GM21423 (cell line): ENCODE results near the gene OLIG1.

Source experiments
- ATAC-seq: cut with Tn5 transposase; IDR thresholded peaks from one replicate; pipeline ENCODE4 v1.9.1; 2021; ENCODE audit warnings: mild to moderate bottlenecking, moderate library complexity; ENCODE audit not compliant: unreplicated experiment

Gene OLIG1

GRCh38 chr21:33061233-33061632 lies 8.7 kb upstream of the OLIG1 start:
- no peak for ATAC-seq

GRCh38 chr21:33063375-33063883 lies 6.5 kb upstream of the OLIG1 start:
- no peak for ATAC-seq

DNA sequence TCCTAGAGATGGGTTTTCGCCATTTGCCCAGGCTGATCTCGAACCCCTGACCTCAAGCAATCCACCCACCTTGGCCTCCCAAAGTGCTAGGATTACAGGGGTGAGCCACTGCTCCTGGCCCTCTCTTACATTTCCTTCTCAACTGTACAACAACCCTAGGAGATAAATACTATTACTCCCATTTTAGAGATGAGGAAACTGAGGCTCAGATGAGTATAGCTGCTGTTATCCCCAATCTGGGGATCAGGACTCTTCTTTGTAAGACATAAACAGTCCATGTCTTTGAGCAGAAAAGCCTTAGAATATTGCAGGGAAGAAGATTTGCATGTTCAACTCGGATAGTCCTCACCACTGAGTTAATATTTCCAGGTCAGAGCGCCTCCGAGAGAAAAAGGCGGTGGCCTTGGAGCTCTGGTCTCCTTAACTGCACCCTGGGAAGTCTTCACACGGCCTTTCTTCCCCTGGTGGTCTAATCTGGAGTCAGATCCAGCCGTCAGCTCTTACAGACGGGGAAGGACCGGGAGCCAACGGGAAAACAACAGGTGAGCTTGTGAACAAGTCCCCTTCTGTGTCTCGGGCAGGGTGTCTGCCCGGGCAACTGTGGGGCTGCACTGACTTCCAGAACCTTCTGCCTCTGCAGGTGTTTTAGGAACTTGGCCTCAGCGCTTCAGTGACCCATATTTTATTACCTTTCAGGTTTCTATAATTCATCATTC lies 5.9 kb upstream of the OLIG1 start:
- no peak for ATAC-seq

DNA sequence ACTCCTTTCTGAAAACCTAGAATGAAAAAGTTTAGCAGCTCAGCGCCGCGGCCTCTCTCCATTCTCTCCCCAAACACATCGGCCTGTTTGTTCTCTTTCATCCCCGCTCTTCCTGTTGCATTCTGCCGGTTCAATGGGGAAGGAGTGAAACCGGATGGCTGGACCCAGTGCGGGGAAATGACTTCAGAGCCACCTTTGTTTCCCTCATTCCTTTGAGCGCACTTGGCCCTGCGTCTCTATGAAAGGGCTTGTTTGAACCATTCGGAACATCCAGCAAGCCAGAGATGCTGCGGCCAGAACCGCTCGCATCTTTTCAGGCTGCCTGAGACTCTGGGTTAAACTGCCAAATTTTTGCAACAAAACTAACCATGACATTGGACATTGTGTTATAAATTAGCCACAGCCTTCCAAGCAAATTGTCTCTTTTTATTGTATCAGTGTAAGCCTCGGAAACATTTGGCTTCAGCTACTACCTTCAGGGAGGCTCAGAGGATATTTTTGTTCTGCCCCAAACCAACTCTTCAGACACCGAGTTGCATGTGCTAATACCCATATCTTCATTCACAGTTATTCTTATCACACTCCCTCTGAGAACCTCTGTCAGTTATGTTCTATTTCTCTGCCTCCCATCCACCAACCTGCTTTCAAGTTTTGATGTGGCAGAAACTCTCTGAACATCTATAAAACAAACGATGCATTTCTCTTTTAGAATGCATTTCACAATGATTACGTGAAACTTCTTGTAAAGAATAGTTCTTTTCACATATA lies 5.1 kb upstream of the OLIG1 start:
- ATAC-seq, result no peak

- ATAC-seq, result no peak
Measured at GRCh38 chr21:33067043-33067442, 2.9 kb upstream of the OLIG1 start.

DNA sequence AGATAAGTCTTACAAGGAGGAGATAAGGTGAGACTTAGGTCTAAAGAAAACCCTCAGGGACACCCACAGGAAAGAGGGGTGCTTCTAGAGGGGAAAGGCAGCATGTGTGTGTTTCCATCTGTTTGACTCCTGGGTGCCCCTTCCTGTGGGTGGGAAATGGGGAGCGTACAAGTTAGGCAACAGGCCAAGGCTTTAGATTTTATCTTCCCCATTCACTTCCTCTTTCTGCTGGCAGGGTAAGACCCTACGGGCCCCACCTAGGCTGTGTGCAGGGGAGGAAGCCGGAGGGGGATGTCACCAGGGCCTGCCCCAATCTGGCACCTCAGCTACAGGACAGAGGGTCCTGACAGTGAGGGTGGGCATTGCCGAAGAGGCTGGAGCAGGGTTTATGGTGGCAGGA lies 2.5 kb upstream of the OLIG1 start:
- ATAC-seq, result no peak

DNA sequence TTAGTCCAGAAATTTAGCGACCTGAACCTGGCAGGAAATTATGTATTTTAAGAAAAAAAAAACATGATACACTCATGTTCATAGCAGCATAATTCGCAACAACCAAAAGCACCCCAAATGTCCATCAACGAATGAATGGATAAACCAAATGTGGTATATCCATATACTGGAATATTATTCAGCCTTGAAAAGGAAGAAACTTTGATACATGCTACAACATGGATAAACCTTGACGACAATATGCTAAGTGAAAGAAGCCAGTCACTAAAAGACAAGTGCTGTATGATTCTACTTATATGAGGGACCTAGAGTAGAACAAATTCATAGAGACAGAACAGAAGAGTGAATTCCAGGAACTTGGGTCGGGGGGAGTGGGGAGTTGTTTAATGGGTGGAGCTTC lies 698 bp upstream of the OLIG1 start:
- ATAC-seq, result no peak

DNA sequence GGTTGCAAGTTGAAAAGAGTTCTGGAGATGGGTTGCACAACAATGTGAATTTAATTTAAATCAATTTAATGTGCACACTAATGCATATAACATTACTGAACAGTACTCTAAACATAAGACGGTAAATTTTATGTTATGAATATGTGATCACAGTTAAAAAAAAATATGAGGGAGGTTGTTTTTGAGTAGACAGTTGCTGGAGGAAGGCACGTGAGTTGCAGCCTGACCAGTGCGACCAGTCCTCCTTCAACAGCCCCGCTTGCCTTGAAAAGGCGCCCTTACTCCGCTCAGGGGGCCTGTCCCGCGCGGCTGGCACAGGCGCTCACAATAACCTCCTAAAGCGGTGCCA lies 322 bp upstream of the OLIG1 start:
- ATAC-seq, result no peak

- no peak for ATAC-seq
Measured at GRCh38 chr21:33070744-33070997, 730 bp downstream of the OLIG1 start.

GRCh38 chr21:33070998-33071769 lies 1.2 kb downstream of the OLIG1 start:
- no peak for ATAC-seq

DNA sequence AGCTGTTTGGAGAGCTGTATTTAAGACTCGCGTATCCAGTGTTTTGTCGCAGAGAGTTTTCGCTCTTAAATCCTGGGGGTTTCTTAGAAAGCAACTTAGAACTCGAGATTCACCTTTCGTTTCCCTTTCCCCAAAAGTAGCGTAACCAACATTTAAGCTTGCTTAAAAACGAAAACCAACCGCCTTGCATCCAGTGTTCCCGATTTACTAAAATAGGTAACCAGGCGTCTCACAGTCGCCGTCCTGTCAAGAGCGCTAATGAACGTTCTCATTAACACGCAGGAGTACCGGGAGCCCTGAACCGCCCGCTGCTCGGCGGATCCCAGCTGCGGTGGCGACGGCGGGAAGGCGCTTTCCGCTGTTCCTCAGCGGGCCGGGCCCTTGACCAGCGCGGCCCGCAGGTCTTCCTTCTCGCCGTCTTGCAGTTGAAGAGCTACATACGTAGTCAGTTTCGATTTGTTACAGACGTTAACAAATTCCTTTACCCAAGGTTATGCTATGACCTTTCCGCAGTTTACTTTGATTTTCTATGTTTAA lies 1.9 kb downstream of the OLIG1 start:
- no peak for ATAC-seq

GRCh38 chr21:33073636-33074035 lies 3.7 kb downstream of the OLIG1 start:
- no peak for ATAC-seq

- ATAC-seq, result no peak
Measured at GRCh38 chr21:33075128-33075527, 5.2 kb downstream of the OLIG1 start.

GRCh38 chr21:33075596-33076195 lies 5.8 kb downstream of the OLIG1 start:
- no peak for ATAC-seq

- ATAC-seq, result no peak
Measured at GRCh38 chr21:33076600-33077329, 6.8 kb downstream of the OLIG1 start.

DNA sequence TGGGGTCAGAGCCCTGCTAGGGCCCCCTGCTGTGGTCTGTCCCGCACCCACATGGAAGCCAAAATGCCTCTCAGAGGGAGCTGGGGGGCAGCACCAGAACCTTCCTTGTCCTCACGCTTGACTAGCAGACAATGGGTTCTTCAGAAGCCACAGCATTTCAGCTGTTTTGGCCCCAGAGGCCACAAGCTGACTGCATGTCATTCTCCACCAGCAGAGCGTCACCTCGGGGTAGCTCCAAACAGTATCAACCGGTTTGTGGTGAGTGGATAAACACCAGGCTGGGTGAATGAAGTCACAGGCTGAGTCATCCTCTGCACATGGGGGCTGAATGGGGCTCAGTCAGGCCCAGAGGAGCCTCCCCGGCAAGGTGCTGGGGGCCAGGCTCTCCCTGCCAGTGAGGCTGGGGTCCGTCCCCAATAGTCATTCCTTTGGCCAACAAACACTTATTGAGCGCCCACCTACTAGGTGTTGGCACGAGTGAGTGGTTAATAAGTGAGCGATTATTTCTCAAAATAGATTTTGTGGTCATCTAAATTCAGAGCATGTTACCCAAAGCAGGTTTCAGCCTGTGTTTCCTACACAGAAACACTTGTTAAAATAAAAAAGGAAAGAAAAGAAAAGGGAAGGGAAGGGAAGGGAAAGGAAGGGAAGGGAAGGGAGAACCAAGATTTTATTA lies 9.1 kb downstream of the OLIG1 start:
- ATAC-seq, result peak; percentile 97

DNA sequence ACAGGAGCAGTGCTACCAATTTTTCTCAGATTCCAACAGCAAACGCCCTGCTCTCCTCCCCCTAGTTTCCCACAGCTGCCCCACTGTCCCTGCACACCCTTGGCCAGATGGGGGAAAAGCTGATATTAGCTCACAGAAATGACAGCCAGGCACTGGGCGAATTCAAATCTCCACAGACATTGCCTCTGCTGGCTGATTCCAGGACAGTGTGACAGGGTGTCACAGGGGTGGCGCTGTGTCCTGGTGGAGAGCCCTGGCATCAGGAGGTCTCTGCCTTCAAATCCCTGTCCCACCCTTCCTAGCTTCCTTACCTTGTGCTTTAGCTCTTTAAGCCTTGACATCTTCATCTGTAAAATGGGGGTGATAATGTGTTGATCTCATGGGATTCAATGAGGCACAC lies 10.4 kb downstream of the OLIG1 start:
- no peak for ATAC-seq

GRCh38 chr21:33080776-33081175 lies 10.8 kb downstream of the OLIG1 start:
- ATAC-seq, result no peak

GRCh38 chr21:33088384-33088783 lies 18.4 kb downstream of the OLIG1 start:
- no peak for ATAC-seq
